Subcutaneous abdominal adipose tissue (tissue), 5 donors: ENCODE data around the gene SARS1.
"Not testable (repeated sequence)": the region's sequence is repeated elsewhere in the genome, so short reads cannot be mapped to it uniquely, and the experiment has no call there.

Experiments used
- H3K27ac ChIP-seq: one replicate; pipeline ENCODE4 v1.7.0; 2013; ENCODE audit warnings: low read depth, mild to moderate bottlenecking, inconsistent platforms, low read length, moderate library complexity
- H3K27me3 ChIP-seq, 5 donors: one replicate each; pipeline ENCODE4 v1.7.0; 2013; ENCODE audit warnings: low read length in 5 of 5, inconsistent platforms in 1 of 5; ENCODE audit not compliant: control insufficient read depth in 5 of 5, insufficient read depth in 4 of 5
- H3K36me3 ChIP-seq, 5 donors: one replicate each; pipeline ENCODE4 v1.7.0; 2013; ENCODE audit warnings: low read length in 5 of 5; ENCODE audit not compliant: control insufficient read depth in 5 of 5, insufficient read depth in 5 of 5
- H3K4me1 ChIP-seq, 5 donors: one replicate each; pipeline ENCODE4 v1.7.0; 2013; ENCODE audit warnings: low read length in 5 of 5, mild to moderate bottlenecking in 3 of 5, moderate library complexity in 1 of 5; ENCODE audit not compliant: control insufficient read depth in 5 of 5, insufficient read depth in 5 of 5
- H3K4me3 ChIP-seq, 5 donors: one replicate each; pipeline ENCODE4 v1.7.0; 2013; ENCODE audit warnings: low read length in 5 of 5, low read depth in 1 of 5
- H3K9ac ChIP-seq, 5 donors: one replicate each; pipeline ENCODE4 v1.7.0; 2013; ENCODE audit warnings: low read length in 5 of 5, mild to moderate bottlenecking in 4 of 5, moderate library complexity in 3 of 5
- H3K9me3 ChIP-seq, 5 donors: one replicate each; pipeline ENCODE4 v1.7.0; 2013; ENCODE audit warnings: low read length in 5 of 5; ENCODE audit not compliant: control insufficient read depth in 5 of 5
- donor health status: healthy.
- donor health status: healthy.
- donor health status: healthy.
- donor health status: healthy.
- donor health status: healthy.

The SARS1 gene, protein sequence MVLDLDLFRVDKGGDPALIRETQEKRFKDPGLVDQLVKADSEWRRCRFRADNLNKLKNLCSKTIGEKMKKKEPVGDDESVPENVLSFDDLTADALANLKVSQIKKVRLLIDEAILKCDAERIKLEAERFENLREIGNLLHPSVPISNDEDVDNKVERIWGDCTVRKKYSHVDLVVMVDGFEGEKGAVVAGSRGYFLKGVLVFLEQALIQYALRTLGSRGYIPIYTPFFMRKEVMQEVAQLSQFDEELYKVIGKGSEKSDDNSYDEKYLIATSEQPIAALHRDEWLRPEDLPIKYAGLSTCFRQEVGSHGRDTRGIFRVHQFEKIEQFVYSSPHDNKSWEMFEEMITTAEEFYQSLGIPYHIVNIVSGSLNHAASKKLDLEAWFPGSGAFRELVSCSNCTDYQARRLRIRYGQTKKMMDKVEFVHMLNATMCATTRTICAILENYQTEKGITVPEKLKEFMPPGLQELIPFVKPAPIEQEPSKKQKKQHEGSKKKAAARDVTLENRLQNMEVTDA

DNA sequence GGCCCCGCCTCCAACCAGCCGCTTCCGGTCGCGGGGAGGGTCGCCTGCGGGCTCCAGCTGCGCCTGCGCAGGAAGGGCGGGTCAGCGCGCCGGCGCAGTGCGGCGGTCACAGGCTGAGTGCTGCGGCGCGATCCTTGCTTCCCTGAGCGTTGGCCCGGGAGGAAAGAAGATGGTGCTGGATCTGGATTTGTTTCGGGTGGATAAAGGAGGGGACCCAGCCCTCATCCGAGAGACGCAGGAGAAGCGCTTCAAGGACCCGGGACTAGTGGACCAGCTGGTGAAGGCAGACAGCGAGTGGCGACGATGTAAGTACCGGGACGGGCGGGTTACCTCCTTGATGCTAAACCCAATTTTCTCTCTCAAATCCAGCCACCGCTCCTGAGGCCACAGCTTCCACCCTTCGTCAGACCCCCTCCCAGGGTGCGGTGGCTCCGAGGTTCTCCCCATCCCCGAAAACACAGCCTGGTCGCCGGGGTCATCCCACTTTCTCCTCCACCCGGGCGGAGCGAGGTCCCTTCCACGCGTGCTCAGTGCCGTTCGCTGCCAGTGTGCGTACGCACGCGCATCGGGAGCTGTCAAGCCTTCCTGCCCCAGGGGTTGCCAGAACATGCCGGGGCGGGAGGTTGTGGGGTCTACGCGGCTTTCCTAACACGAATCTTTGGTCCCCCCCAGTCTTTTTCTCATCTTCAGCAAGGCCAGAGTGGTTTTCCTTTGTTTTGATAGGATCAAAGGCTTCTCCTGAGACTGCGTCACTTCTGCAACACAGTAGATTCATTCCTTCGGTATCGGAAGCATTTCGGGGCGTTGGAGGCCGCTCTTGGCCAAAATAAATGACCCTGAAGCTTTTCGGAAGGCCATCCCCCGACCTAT, at the start of gene SARS1:
SARS1 (plus strand) TSS at position 95 of the 870 bp plus-strand sequence; CDS start at position 170, 75 bp downstream.
- no peaks in the 10 kb centered on the region for H3K9me3 ChIP-seq
- peaks cover 0 to 28% (median 20%) of the 10 kb centered on the region in 5 donors for H3K4me1 ChIP-seq
- H3K27ac ChIP-seq: peak within 1 kb of the TSS; percentile 92
- H3K27me3 ChIP-seq: no peaks in the 10 kb centered on the region
- peaks cover 0 to 2% (median 0%) of the 10 kb centered on the region in 5 donors for H3K36me3 ChIP-seq
- peak within 1 kb of the TSS; percentile 83 to 100 (median 95) for H3K4me3 ChIP-seq
- peak within 1 kb of the TSS; percentile 91 to 95 (median 93) for H3K9ac ChIP-seq

DNA sequence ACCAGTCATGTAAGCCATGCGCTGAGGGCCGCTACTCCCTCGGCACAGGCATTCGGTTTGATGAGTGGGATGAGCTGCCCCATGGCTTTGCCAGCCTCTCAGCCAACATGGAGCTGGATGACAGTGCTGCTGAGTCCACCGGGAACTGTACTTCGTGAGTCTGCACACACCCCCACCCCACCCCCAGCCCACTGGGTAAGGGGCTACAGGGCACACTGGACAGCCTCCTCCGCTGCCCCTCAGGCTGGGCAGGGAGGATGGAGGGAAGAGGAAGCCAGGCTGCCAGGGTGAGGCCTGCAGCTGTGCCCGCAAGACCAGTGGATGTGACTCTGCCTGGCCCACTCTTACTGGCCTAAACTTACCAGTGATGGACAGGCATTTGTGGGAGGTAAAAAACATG, 49.2 kb upstream of the SARS1 start:
- Histone ChIP-seq H3K9me3 (no peaks in the 10 kb centered on the region), H3K4me1 (peaks cover 0 to 14% (median 12%) of the 10 kb centered on the region in 5 donors), H3K36me3 (no peaks in the 10 kb centered on the region), H3K27ac (no peak overlapping the region), H3K4me3 (no peak overlapping the region), H3K27me3 (peaks cover 0 to 3% (median 0%) of the 10 kb centered on the region in 5 donors), H3K9ac (no peak overlapping the region)

DNA sequence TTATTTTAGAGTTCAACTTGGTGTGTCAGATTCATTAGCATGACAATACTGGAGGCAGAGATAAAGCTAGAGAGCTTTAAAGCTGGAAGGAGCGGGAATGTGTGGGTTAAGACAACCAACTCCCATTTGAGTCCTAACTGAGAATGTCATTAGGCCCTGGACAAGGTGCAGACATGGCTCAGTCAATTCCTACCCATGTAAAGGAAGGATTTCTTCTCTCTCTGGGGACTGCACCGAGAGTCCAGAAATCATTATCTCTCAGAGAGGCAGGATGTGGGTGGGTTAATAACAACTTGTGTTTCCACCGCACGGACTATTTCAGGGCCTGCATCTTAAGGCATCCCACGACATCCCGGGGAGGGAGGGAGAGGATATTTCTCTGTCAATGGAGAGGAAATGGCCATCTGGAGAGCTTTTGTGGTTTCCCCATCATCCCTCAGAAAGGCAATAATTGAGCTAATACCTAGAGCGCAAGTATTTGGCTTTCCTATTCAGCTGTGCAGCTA, 46.7 kb upstream of the SARS1 start:
- peaks cover 0 to 14% (median 9%) of the 10 kb centered on the region in 5 donors for H3K4me1 ChIP-seq
- H3K36me3 ChIP-seq: no peaks in the 10 kb centered on the region
- H3K9ac ChIP-seq: no peak overlapping the region
- peaks cover 0 to 3% (median 0%) of the 10 kb centered on the region in 5 donors for H3K27me3 ChIP-seq
- no peaks in the 10 kb centered on the region for H3K9me3 ChIP-seq
- H3K27ac ChIP-seq: no peak overlapping the region
- no peak overlapping the region for H3K4me3 ChIP-seq

DNA sequence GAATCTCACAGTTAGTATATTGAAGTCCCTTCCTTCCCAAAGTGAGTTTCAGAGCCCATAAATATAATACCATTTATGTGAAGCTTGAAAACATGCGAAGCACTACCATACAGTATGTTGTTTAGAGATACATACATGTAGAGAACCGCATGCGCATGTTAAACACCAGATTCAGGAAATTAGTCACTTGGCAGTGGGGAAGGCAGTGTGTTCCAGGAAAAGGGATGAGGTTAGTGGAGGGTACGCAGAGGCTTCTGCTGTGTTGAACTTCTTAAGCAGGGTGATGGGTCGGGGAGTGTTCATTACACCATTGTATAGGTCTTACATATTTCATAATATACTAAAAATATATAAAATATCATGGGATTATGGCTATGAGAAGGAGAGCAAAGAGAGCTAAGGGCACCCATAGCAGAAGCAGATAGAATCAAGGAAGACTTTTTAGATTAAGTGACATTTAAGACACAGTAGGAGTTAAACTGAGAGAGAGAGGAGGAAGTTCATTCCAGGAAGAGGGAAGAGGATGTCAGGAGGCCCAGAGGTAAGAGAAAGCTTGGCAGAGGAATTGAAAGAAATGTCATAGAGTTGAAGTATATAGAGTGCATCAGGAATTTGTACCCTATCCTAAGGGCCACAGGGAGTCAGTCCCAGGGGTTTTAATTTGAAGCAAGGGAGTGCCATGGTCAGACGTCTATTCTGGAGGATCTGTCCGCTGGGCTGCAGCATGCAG, 43.5 kb upstream of the SARS1 start:
- Histone ChIP-seq H3K27ac (no peak overlapping the region), H3K36me3 (no peaks in the 10 kb centered on the region), H3K4me1 (peaks cover 0 to 6% (median 5%) of the 10 kb centered on the region in 5 donors), H3K9me3 (no peaks in the 10 kb centered on the region), H3K27me3 (peaks cover 0 to 3% (median 0%) of the 10 kb centered on the region in 5 donors), H3K9ac (no peak overlapping the region), H3K4me3 (no peak overlapping the region)

DNA sequence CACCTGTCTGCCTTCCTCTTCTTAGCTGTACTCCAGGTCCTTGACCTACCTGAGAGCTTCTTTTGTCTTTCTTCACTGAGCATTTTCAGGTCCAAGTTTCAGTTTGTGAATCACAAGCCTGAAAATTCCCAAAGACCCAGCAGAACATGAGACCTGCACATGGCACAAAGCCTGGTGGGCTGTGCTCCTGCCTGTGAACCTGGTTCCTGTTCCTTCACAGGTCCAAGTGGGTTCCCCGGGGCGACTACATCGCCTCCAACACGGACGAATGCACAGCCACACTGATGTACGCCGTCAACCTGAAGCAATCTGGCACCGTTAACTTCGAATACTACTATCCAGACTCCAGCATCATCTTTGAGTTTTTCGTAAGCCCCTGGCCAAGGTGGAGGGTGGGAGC, 42.1 kb upstream of the SARS1 start:
- H3K9ac ChIP-seq: no peak overlapping the region
- H3K4me3 ChIP-seq: no peak overlapping the region
- H3K9me3 ChIP-seq: no peaks in the 10 kb centered on the region
- H3K27me3 ChIP-seq: peaks cover 0 to 3% (median 0%) of the 10 kb centered on the region in 5 donors
- H3K36me3 ChIP-seq: no peaks in the 10 kb centered on the region
- no peak overlapping the region for H3K27ac ChIP-seq
- H3K4me1 ChIP-seq: peaks cover 0 to 6% (median 5%) of the 10 kb centered on the region in 5 donors

DNA sequence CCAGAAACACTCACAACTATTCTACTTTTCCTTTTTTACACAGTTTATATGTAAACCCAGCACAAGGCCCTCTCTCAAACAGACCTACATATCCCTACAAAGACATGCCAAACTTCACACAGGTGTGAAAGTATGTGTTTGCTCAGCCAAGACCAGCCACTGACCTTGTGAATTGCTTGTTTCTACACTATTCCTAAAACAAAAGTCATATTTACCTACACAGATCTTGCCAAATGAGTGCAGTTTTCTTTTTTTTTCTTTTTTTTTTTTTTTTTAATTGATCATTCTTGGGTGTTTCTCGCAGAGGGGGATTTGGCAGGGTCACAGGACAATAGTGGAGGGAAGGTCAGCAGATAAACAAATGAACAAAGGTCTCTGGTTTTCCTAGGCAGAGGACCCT, 37.4 kb upstream of the SARS1 start:
- not testable (repeated sequence) for H3K4me3 ChIP-seq, H3K27ac ChIP-seq

DNA sequence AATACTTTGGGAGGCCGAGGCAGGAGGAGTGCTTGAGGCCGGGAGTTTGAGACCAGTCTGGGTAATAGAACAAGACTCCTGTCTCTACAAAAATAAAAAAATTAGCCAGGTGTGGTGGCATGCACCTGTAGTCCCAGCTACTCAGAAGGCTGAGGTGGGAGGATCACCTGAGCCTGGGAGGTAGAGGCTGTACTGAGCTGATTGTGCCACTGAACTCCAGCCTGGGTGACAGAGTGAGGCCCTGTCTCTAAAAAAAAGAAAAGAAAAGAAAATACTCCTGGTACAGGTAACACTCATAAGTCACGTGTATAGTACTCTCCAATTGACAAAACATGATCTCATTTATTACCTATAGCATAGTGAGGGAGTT, 33.0 kb upstream of the SARS1 start:
- H3K27ac ChIP-seq, H3K9ac ChIP-seq, H3K27me3 ChIP-seq, H3K36me3 ChIP-seq, H3K4me3 ChIP-seq, H3K9me3 ChIP-seq: not testable (repeated sequence)
- H3K4me1 ChIP-seq: peaks cover 0 to 10% (median 2%) of the 10 kb centered on the region in 5 donors

More for the DNA sequence above, 37.4 kb upstream of the SARS1 start:
- not testable (repeated sequence) for H3K4me1 ChIP-seq, H3K9ac ChIP-seq, H3K9me3 ChIP-seq, H3K27me3 ChIP-seq, H3K36me3 ChIP-seq

DNA sequence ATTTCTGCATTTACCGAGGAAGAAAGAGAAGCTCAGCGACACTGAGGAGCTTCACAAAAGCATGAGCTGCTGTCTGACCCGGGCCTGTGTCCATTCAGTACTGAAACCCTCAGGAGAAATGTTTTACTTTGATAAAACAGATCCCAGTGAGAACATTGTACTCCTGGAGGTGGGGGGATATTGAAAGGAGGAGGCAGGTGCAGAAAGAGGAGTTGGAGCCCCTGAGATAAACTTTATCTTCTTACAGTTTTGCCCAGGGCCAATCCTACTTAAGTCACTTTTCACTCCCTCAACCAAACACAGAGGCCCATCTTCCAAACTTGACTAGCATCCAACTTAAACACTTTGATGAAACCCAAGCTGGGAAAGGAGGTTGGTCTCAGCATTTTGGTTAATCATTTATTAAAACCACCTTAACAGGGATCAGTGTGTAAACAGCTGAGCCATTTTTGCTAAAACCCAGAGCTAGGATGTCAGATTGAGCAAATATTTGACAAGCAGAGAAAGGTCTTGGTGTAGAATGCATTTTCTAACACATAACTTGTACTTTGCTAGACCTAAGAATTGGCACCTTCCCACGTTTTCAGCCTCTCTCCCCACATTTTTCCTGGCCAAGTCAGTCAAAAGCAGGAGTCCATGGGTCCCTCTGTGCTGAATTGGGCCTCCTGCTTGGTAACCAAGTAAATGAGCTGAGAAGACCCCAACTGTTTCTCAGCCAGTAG, 32.5 kb upstream of the SARS1 start:
- no peaks in the 10 kb centered on the region for H3K9me3 ChIP-seq
- peaks cover 0 to 10% (median 2%) of the 10 kb centered on the region in 5 donors for H3K4me1 ChIP-seq
- no peak overlapping the region for H3K9ac ChIP-seq
- H3K4me3 ChIP-seq: no peak overlapping the region
- H3K36me3 ChIP-seq: no peaks in the 10 kb centered on the region
- H3K27ac ChIP-seq: no peak overlapping the region
- no peaks in the 10 kb centered on the region for H3K27me3 ChIP-seq

DNA sequence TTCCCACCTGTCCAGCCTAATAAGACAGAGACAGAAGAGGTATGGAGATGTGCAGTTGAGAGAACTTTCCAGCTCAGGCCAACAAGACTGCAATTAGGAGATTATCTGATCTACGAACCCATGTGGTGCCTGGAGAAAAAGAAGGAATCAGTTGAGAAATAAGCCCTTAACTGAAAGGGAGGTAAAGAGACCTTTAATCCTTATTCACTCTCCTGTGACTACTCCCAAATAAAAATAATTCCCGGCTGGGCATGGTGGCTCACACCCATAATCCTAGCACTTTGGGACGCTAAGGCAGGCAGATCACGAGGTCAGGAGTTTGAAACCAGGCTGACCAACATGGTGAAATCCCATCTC, 31.9 kb upstream of the SARS1 start:
- H3K4me3 ChIP-seq: no peak overlapping the region
- H3K27me3 ChIP-seq: no peaks in the 10 kb centered on the region
- no peak overlapping the region for H3K27ac ChIP-seq
- peaks cover 0 to 13% (median 7%) of the 10 kb centered on the region in 5 donors for H3K4me1 ChIP-seq
- H3K9ac ChIP-seq: no peak overlapping the region
- H3K36me3 ChIP-seq: no peaks in the 10 kb centered on the region
- H3K9me3 ChIP-seq: no peaks in the 10 kb centered on the region
